CD4-positive, alpha-beta T cell treated with Interleukin-6 for 4 hours (primary cell): ENCODE data around the gene HSPA9.

Source experiments
- DNase-seq: peaks from one replicate; pipeline ENCODE4 v3.0.0-alpha.2; 2020; ENCODE audit warnings: mixed read lengths

Gene HSPA9

GRCh38 chr5:138595180-138595795 is 20.1 kb upstream of the HSPA9 start:
- no peak for DNase-seq

- DNase-seq: no peak
These were observed 19.3 kb upstream of the HSPA9 start for GRCh38 chr5:138594305-138595058.

GRCh38 chr5:138588013-138588788 is 13.0 kb upstream of the HSPA9 start:
- no peak for DNase-seq

- no peak for DNase-seq
These were observed 10.0 kb upstream of the HSPA9 start for GRCh38 chr5:138585157-138585556.

- no peak for DNase-seq
These were observed 8.9 kb upstream of the HSPA9 start for GRCh38 chr5:138583984-138584637.

- no peak for DNase-seq
These were observed 7.8 kb upstream of the HSPA9 start for GRCh38 chr5:138582959-138583358.

GRCh38 chr5:138580777-138581176 is 5.6 kb upstream of the HSPA9 start:
- no peak for DNase-seq

GRCh38 chr5:138580001-138580400 is 4.8 kb upstream of the HSPA9 start:
- no peak for DNase-seq

GRCh38 chr5:138579517-138579863 is 4.3 kb upstream of the HSPA9 start:
- DNase-seq: no peak

- DNase-seq: no peak
These were observed 2.3 kb upstream of the HSPA9 start for GRCh38 chr5:138577452-138577851.

GRCh38 chr5:138574744-138575193 is 432 bp downstream of the HSPA9 start:
- DNase-seq: no peak

- DNase-seq: no peak
These were observed 1.1 kb downstream of the HSPA9 start for GRCh38 chr5:138573949-138574670.

- DNase-seq: no peak
These were observed 2.0 kb downstream of the HSPA9 start for GRCh38 chr5:138573223-138573622.

- DNase-seq: no peak
These were observed 4.3 kb downstream of the HSPA9 start for GRCh38 chr5:138570871-138571270.

GRCh38 chr5:138569782-138570181 is 5.4 kb downstream of the HSPA9 start:
- no peak for DNase-seq

GRCh38 chr5:138568061-138568824 is 7.0 kb downstream of the HSPA9 start:
- DNase-seq: no peak

GRCh38 chr5:138566792-138567191 is 8.4 kb downstream of the HSPA9 start:
- no peak for DNase-seq

GRCh38 chr5:138565100-138565821 is 9.9 kb downstream of the HSPA9 start:
- DNase-seq: peak; percentile 8

GRCh38 chr5:138564242-138564641 is 11.0 kb downstream of the HSPA9 start:
- DNase-seq: no peak

- DNase-seq: no peak
These were observed 11.7 kb downstream of the HSPA9 start for GRCh38 chr5:138563340-138564118.
